ENCODE data around the gene OSCP1. TPM values are rescaled to one million over a fixed set of nuclear protein-coding genes. Genes with fewer than 3 reads are reported as not detected.

Gene OSCP1
- polyA plus RNA-seq, 1 of the 3 experiments (the other 2 are of a cell fraction): 11.9 TPM

DNA sequence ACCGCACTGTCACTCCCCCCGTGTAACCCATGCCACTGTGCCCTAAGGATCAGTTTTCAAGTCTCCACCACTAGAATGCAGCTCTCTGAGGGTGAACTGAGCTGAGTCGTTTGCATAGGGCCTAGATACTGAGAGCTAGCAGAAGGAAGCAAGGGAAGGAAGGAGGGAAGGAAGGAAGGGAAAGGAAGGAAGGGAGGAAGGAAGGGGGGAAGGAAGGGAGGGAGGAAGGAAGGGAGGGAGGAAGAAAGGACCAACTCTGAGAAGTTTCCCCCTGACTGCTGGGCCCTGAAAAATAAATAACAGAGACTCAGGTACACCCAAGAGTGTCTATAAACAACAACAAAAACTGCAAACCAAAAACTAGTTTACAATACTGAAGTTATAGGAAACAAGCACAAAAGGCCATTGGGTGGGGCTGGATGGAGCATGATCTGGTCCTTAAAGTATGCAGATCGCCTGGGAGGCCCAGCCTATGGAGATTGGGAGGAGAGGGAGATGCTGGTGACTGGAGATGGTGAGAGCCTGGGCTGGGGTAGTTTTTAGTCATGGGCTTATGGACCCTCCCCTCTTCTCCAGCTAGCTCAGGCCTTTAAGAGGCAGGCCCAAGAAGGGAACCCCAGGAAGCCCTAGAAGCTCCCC, 15.6 kb upstream of the OSCP1 start:
- H3K4me1 ChIP-seq (ENCODE audit: control insufficient read depth in 1 of 2, insufficient read depth in 2 of 2, low read depth in 1 of 2, low read length in 1 of 2): peaks cover 0 to 10% of the 10 kb centered on the region in 2 experiments; a peak in 2 of 4 replicates
- no peak overlapping the region for H3K27ac ChIP-seq (ENCODE audit: low read depth in 2 of 2, low read length in 1 of 2)
- H3K79me2 ChIP-seq (ENCODE audit: insufficient read depth): peaks cover 15% of the 10 kb centered on the region
- H3F3A ChIP-seq (replicated peaks; ENCODE audit: insufficient read depth): peaks cover 3% of the 10 kb centered on the region
- WGBS (ENCODE audit: low lambda C conversion rate): 69% methylated on average over 4 of the region's 4 CpGs
- no peaks in the 10 kb centered on the region for H4K20me1 ChIP-seq (ENCODE audit: insufficient read depth)
- DNase-seq: no peak
- H3K9me2 ChIP-seq: no peaks in the 10 kb centered on the region
- ChIA-PET POLR2A (no interaction called here), CTCF (interaction anchor here (0.9 kb wide), 1 partner anchor 51 kb away, joined by 3 read pairs; no protein-coding TSS in a partner anchor)
- no peak overlapping the region for H3K4me2 ChIP-seq
- H3K27me3 ChIP-seq (ENCODE audit: insufficient read depth): no peaks in the 10 kb centered on the region
- TF ChIP-seq TAF1 (IDR thresholded peaks at IDR 0.05; ENCODE audit: borderline replicate concordance, low read depth, low read length) (no peak), JUND (IDR thresholded peaks at IDR 0.05) (no peak), FOXM1 (IDR thresholded peaks at IDR 0.05; ENCODE audit: low read depth) (no peak), MEF2A (IDR thresholded peaks at IDR 0.05; ENCODE audit: borderline replicate concordance, low read depth) (no peak), SMC3 (IDR thresholded peaks at IDR 0.05; ENCODE audit: low read depth, low read length) (no peak), SIN3A (IDR thresholded peaks at IDR 0.05; ENCODE audit: borderline replicate concordance, low read depth, low read length) (no peak), YY1 (IDR thresholded peaks at IDR 0.05; ENCODE audit: low read depth) (no peak), NRF1 (IDR thresholded peaks at IDR 0.05; ENCODE audit: low read depth, low read length) (no peak), EZH2phosphoT487 (IDR thresholded peaks at IDR 0.05; ENCODE audit: borderline replicate concordance, low read depth) (no peak), CHD2 (IDR thresholded peaks at IDR 0.05; ENCODE audit: low read length, partially characterized antibody) (no peak), TEAD4 (IDR thresholded peaks at IDR 0.05; ENCODE audit: borderline replicate concordance, insufficient read depth) (no peak), FOXJ3 (CRISPR knock-in tag; IDR thresholded peaks at IDR 0.05) (no peak), EP300 (IDR thresholded peaks at IDR 0.05; ENCODE audit: borderline replicate concordance in 1 of 2, low read depth in 1 of 2, low read length in 1 of 2) (no peak), RAD21 (IDR thresholded peaks at IDR 0.05; ENCODE audit: low read length) (no peak), FOSL2 (IDR thresholded peaks at IDR 0.05; ENCODE audit: borderline replicate concordance, low read depth) (no peak), RFX5 (IDR thresholded peaks at IDR 0.05; ENCODE audit: low read length) (no peak)
- TF ChIP-seq, protein P1, sequence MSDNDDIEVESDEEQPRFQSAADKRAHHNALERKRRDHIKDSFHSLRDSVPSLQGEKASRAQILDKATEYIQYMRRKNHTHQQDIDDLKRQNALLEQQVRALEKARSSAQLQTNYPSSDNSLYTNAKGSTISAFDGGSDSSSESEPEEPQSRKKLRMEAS (IDR thresholded peaks at IDR 0.05; ENCODE audit: low read depth): no peak
- TF ChIP-seq, protein P2, sequence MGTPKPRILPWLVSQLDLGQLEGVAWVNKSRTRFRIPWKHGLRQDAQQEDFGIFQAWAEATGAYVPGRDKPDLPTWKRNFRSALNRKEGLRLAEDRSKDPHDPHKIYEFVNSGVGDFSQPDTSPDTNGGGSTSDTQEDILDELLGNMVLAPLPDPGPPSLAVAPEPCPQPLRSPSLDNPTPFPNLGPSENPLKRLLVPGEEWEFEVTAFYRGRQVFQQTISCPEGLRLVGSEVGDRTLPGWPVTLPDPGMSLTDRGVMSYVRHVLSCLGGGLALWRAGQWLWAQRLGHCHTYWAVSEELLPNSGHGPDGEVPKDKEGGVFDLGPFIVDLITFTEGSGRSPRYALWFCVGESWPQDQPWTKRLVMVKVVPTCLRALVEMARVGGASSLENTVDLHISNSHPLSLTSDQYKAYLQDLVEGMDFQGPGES (IDR thresholded peaks at IDR 0.05; ENCODE audit: low read depth, low read length): no peak
- H3K4me3 ChIP-seq (ENCODE audit: low read depth in 2 of 2, low read length in 1 of 2): no peak overlapping the region
- H2AFZ ChIP-seq (ENCODE audit: low read depth): no peak overlapping the region
- H3K9ac ChIP-seq: no peak overlapping the region
- peaks cover 9 to 14% of the 10 kb centered on the region in 2 experiments for H3K36me3 ChIP-seq (replicated peaks in 1 of 2; ENCODE audit: control insufficient read depth in 1 of 2, insufficient read depth in 2 of 2, low read length in 1 of 2)
- H3K9me3 ChIP-seq: no peaks in the 10 kb centered on the region

Measured in SK-N-SH (cell line).